ENCODE data around the gene RNF212. TPM values are rescaled to one million over a fixed set of nuclear protein-coding genes. Genes with fewer than 3 reads are reported as not detected.
A peak's percentile ranks its signal among the peaks of the same experiment; 100 is the strongest.

Gene RNF212
- total and polyA plus RNA-seq, 2 of the 13 experiments (the other 11 are each of a cell fraction or from before 2014, with no cell fraction given) = not detected

DNA sequence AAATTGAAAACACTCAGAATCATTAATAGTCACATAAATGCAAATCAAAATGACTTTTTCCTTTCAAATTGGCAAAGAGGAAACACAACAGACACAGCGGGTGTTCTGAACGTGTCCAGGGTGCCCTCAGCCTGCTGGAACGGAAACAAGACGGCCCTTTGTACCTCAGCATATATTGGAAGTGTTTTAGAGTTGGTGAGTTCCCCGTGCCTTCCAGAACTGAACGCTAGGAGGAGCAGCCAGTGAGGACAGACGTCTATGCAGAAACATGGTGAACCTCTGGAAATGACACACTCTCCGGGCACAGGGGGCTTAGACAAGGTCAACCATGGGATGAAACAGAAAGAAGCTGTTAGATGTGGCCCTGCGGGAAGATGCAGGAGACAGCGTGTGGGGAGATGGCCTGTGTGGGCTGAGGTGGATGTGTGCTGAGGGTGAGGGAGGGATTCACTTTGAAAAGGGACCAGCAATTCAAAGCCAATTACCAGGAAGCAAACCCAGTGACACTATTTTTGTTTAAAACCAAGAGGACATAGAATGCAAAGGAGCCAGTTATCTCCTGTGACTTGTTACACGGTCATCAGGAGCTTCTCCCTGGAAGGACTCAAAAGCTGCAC, 40.4 kb downstream of the RNF212 start:
- ChIA-PET CTCF (ENCODE audit: low intra/inter-chr PET ratio, low total read pairs) (no interaction called here), POLR2A (no interaction called here)
- DNase-seq (ENCODE audit: low spot score) (peak; percentile 72), FAIRE-seq (peak; percentile 89), ATAC-seq (peak; percentile 98)
- intact Hi-C loops (cut with micrococcal nuclease; ENCODE audit: unreplicated experiment) (loop anchor here (5.0 kb wide), 1 partner anchor 36 kb away; no protein-coding TSS in a partner anchor), in situ Hi-C loops (cut with HindIII; ENCODE audit: extremely low pct_ligation_motif_present, low pct_unique_long_range_greater_than_20kb) (no loop called here)
- Histone ChIP-seq H4K20me1 (ENCODE audit: insufficient read depth, low read length) (no peaks in the 10 kb centered on the region), H3K9ac (ENCODE audit: insufficient read depth, low read depth, low read length) (no peak overlapping the region), H2AFZ (ENCODE audit: low read length) (no peak overlapping the region), H3K36me3 (replicated peaks in 1 of 2; ENCODE audit: control insufficient read depth in 1 of 2, insufficient read depth in 2 of 2, low read length in 2 of 2) (no peaks in the 10 kb centered on the region), H3K27me3 (ENCODE audit: control insufficient read depth in 1 of 2, insufficient read depth in 2 of 2, low read length in 2 of 2) (peaks cover 1 to 49% of the 10 kb centered on the region in 2 experiments; a peak in 3 of 5 replicates), H3K4me1 (ENCODE audit: insufficient read depth, low read length) (peaks cover 11% of the 10 kb centered on the region), H3K9me3 (ENCODE audit: low read length) (no peaks in the 10 kb centered on the region), H3K4me3 (replicated peaks in 1 of 3; ENCODE audit: insufficient read depth in 1 of 3, low read depth in 2 of 3, low read length in 3 of 3) (no peak overlapping the region), H3K4me2 (ENCODE audit: low read depth, low read length) (peak overlapping the region; percentile 33), H3K79me2 (ENCODE audit: insufficient read depth, low read length) (no peaks in the 10 kb centered on the region), H3K27ac (ENCODE audit: extremely low read length, insufficient read depth, low read length) (no peak overlapping the region)
- no TSS peak for BruUV-seq (replicated peaks)
- WGBS (ENCODE audit: low lambda C conversion rate) = 21% methylated on average over 11 of the region's 11 CpGs
- TF ChIP-seq, protein P1, sequence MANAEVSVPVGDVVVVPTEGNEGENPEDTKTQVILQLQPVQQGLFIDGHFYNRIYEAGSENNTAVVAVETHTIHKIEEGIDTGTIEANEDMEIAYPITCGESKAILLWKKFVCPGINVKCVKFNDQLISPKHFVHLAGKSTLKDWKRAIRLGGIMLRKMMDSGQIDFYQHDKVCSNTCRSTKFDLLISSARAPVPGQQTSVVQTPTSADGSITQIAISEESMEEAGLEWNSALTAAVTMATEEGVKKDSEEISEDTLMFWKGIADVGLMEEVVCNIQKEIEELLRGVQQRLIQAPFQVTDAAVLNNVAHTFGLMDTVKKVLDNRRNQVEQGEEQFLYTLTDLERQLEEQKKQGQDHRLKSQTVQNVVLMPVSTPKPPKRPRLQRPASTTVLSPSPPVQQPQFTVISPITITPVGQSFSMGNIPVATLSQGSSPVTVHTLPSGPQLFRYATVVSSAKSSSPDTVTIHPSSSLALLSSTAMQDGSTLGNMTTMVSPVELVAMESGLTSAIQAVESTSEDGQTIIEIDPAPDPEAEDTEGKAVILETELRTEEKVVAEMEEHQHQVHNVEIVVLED (CRISPR knock-in tag; IDR thresholded peaks at IDR 0.05; ENCODE audit: borderline replicate concordance) = no peak
- TF ChIP-seq ZNF331 (CRISPR knock-in tag; IDR thresholded peaks at IDR 0.05) (peak; percentile 12; the same call in 1 of the 2 replicates), MIER2 (CRISPR knock-in tag; IDR thresholded peaks at IDR 0.05) (0 out of 2 replicates have a peak, but pooled peaks have one; percentile 40), NFIB (CRISPR knock-in tag; IDR thresholded peaks at IDR 0.05; ENCODE audit: borderline replicate concordance) (no peak), SMC3 (IDR thresholded peaks at IDR 0.05; ENCODE audit: low read length) (peak; percentile 72), EEA1 (CRISPR knock-in tag; IDR thresholded peaks at IDR 0.05; ENCODE audit: borderline replicate concordance) (no peak), KDM2A (CRISPR knock-in tag; IDR thresholded peaks at IDR 0.05; ENCODE audit: borderline replicate concordance, low read depth) (0 out of 2 replicates have a peak, but pooled peaks have one; percentile 44), GABPB1 (CRISPR knock-in tag; IDR thresholded peaks at IDR 0.05) (peak; percentile 19; the same call in 1 of the 2 replicates), TCF7L2 (IDR thresholded peaks at IDR 0.05; ENCODE audit: low read depth, low read length) (no peak), XRCC5 (optimal IDR thresholded peaks at IDR 0.05; ENCODE audit: low read length) (peak; percentile 89), RARA (CRISPR knock-in tag; IDR thresholded peaks at IDR 0.05) (0 out of 2 replicates have a peak, but pooled peaks have one; percentile 17), BHLHE40 (IDR thresholded peaks at IDR 0.05; ENCODE audit: low read length) (peak; percentile 22; the same call in 1 of the 2 replicates), AGO1 (IDR thresholded peaks at IDR 0.05; ENCODE audit: low read depth, low read length, poor library complexity, severe bottlenecking) (no peak), ZSCAN25 (CRISPR knock-in tag; IDR thresholded peaks at IDR 0.05) (no peak), STAG1 (CRISPR knock-in tag; IDR thresholded peaks at IDR 0.05) (peak; percentile 64), SALL1 (CRISPR knock-in tag; IDR thresholded peaks at IDR 0.05) (0 out of 2 replicates have a peak, but pooled peaks have one; percentile 44)
- TF ChIP-seq, protein P2, sequence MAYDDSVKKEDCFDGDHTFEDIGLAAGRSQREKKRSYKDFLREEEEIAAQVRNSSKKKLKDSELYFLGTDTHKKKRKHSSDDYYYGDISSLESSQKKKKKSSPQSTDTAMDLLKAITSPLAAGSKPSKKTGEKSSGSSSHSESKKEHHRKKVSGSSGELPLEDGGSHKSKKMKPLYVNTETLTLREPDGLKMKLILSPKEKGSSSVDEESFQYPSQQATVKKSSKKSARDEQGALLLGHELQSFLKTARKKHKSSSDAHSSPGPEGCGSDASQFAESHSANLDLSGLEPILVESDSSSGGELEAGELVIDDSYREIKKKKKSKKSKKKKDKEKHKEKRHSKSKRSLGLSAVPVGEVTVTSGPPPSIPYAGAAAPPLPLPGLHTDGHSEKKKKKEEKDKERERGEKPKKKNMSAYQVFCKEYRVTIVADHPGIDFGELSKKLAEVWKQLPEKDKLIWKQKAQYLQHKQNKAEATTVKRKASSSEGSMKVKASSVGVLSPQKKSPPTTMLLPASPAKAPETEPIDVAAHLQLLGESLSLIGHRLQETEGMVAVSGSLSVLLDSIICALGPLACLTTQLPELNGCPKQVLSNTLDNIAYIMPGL (CRISPR knock-in tag; IDR thresholded peaks at IDR 0.05; ENCODE audit: borderline replicate concordance in 1 of 2, low read depth in 1 of 2) = peak in 1 of 2 experiments; percentile 27; a peak in 1 of 4 replicates
- TF ChIP-seq, protein P3, sequence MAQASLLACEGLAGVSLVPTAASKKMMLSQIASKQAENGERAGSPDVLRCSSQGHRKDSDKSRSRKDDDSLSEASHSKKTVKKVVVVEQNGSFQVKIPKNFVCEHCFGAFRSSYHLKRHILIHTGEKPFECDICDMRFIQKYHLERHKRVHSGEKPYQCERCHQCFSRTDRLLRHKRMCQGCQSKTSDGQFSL (CRISPR knock-in tag; IDR thresholded peaks at IDR 0.05) = no peak
- TF ChIP-seq, protein P4, sequence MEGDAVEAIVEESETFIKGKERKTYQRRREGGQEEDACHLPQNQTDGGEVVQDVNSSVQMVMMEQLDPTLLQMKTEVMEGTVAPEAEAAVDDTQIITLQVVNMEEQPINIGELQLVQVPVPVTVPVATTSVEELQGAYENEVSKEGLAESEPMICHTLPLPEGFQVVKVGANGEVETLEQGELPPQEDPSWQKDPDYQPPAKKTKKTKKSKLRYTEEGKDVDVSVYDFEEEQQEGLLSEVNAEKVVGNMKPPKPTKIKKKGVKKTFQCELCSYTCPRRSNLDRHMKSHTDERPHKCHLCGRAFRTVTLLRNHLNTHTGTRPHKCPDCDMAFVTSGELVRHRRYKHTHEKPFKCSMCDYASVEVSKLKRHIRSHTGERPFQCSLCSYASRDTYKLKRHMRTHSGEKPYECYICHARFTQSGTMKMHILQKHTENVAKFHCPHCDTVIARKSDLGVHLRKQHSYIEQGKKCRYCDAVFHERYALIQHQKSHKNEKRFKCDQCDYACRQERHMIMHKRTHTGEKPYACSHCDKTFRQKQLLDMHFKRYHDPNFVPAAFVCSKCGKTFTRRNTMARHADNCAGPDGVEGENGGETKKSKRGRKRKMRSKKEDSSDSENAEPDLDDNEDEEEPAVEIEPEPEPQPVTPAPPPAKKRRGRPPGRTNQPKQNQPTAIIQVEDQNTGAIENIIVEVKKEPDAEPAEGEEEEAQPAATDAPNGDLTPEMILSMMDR (CRISPR knock-in tag; IDR thresholded peaks at IDR 0.05) = peak; percentile 85

Data from HepG2 (cell line).